Psoas muscle (tissue), 8 donors: Measurements from ENCODE around the gene XKR3. TPM values are rescaled to one million over a fixed set of nuclear protein-coding genes. Genes with fewer than 3 reads are reported as not detected.

Source experiments
- ATAC-seq, 4 donors: fragments of 200-7000 bp; cut with Tn5 transposase; one replicate each; pipeline ENCODE4 v1.9.1; 2020; ENCODE audit warnings: moderate library complexity in 3 of 4, mild to moderate bottlenecking in 2 of 4
- DNase-seq, 2 donors: peaks; one replicate each; pipeline ENCODE4 v3.0.0-alpha.2; 2020
- H3K27ac ChIP-seq: fragments of 200-600 bp; one replicate; pipeline ENCODE4 v1.8.0; 2022
- H3K27me3 ChIP-seq, 3 donors: fragments of 200-600 bp in 1 of 3; one replicate each; pipeline versions ENCODE4 v1.6.1 to v1.8.0; 2013 to 2022; ENCODE audit warnings: low read length in 2 of 3, mild to moderate bottlenecking in 2 of 3, moderate library complexity in 1 of 3; ENCODE audit not compliant: insufficient read depth in 3 of 3
- H3K36me3 ChIP-seq, 2 donors: fragments of 200-600 bp in 1 of 2; one replicate each; pipeline versions ENCODE4 v1.6.1 to v1.8.0; 2013 to 2022; ENCODE audit warnings: low read depth in 1 of 2, mild to moderate bottlenecking in 1 of 2, moderate library complexity in 1 of 2; ENCODE audit not compliant: insufficient read depth in 1 of 2
- H3K4me1 ChIP-seq: fragments of 200-600 bp; one replicate; pipeline ENCODE4 v1.8.0; 2022
- H3K4me3 ChIP-seq: fragments of 200-600 bp; one replicate; pipeline ENCODE4 v1.8.0; 2022; ENCODE audit warnings: mild to moderate bottlenecking
- H3K9me3 ChIP-seq: fragments of 200-600 bp; one replicate; pipeline ENCODE4 v1.8.0; 2022
- CTCF ChIP-seq: fragments of 200-600 bp; IDR thresholded peaks from one replicate; pipeline ENCODE4 v1.8.0; 2022; ENCODE audit warnings: antibody characterized with exemption
- WGBS, 3 donors: extraction: QIAGEN DNeasy Blood & Tissue Kit; methylation state at CpG; one replicate each; pipeline versions ENCODE4 v1.1.6 to v1.1.7; 2013; 5-methylcytosine and 5-hydroxymethylcytosine counted together
- intact Hi-C, 2 donors: fragments of 100-400 bp; cut with DNase I; formaldehyde crosslinking; loops; one replicate each; pipeline versions ENCODE4 v1.11.0 to v1.14.2; 2022
- polyA plus RNA-seq, 3 donors: library from polyadenylated mRNA; stranded (reverse); fragments of 200-250 nt; gene quantifications; one replicate each; pipeline ENCODE4 v1.2.3, GENCODE V29; 2013
- total RNA-seq, 4 donors: library from RNA; stranded (reverse); fragmentation: NEBNext Ultra II Directional in 2 of 4; extraction: Animal tissue kit (Norgen Biotek cat#: 25700) in 2 of 4; gene quantifications; one replicate each; pipeline versions ENCODE4 v1.2.1 to v1.2.4, GENCODE V29; 2021 to 2023
- donor health status: healthy with polysubstance abuse.
- donor health status: DM: no; HTN: no; CAD: no; lungs with moderate emphysema.
- donor health status: Bipolar disorder and iron deficiency.
- donor health status: healthy.
- donor health status: DM: yes; HTN: yes; CAD: no.
- donor health status: DM: no; HTN: no; CAD: no.
- donor health status: DM: no; HTN: no; CAD: no.
- donor health status: DM: yes; HTN: yes; CAD: no.

Gene XKR3
- total and polyA plus RNA-seq, 7 donors: not detected

GRCh38 chr22:16827506-16827905 is 2.3 kb upstream of the XKR3 start:
- Histone ChIP-seq H3K27me3 (no peaks in the 10 kb centered on the region), H3K36me3 (no peaks in the 10 kb centered on the region), H3K27ac (no peak overlapping the region), H3K9me3 (no peaks in the 10 kb centered on the region), H3K4me1 (no peaks in the 10 kb centered on the region), H3K4me3 (no peak overlapping the region)
- 83 to 95% (median 91%) methylated on average over 1 of the region's 1 CpG for WGBS, 3 donors
- DNase-seq (no peak), ATAC-seq (no peak)
- TF ChIP-seq CTCF: no peak
- intact Hi-C loops: no loop called here

GRCh38 chr22:16819249-16819648 is 6.0 kb downstream of the XKR3 start:
- Histone ChIP-seq H3K36me3 (no peaks in the 10 kb centered on the region), H3K9me3 (peaks cover 6% of the 10 kb centered on the region), H3K4me1 (no peaks in the 10 kb centered on the region), H3K4me3 (no peak overlapping the region), H3K27me3 (no peaks in the 10 kb centered on the region), H3K27ac (no peak overlapping the region)
- no peak for DNase-seq
- TF ChIP-seq CTCF: no peak
- no peak for ATAC-seq
- intact Hi-C loops: no loop called here

- WGBS, 3 donors: 69 to 79% (median 71%) methylated on average over 2 of the region's 2 CpGs
- DNase-seq (no peak), ATAC-seq (no peak)
- no peak for TF ChIP-seq CTCF
- no peak overlapping the region for H3K27ac ChIP-seq
- no peak overlapping the region for H3K4me3 ChIP-seq
- H3K4me1 ChIP-seq: no peaks in the 10 kb centered on the region
- H3K27me3 ChIP-seq: no peaks in the 10 kb centered on the region
- intact Hi-C loops: no loop called here
- peaks cover 6% of the 10 kb centered on the region for H3K9me3 ChIP-seq
- H3K36me3 ChIP-seq: no peaks in the 10 kb centered on the region
Measured at GRCh38 chr22:16818538-16818937, 6.7 kb downstream of the XKR3 start.

- no peak for DNase-seq
- Histone ChIP-seq H3K27ac (no peak overlapping the region), H3K36me3 (no peaks in the 10 kb centered on the region), H3K4me3 (no peak overlapping the region), H3K27me3 (no peaks in the 10 kb centered on the region), H3K9me3 (peaks cover 6% of the 10 kb centered on the region), H3K4me1 (no peaks in the 10 kb centered on the region)
- intact Hi-C loops: no loop called here
- no peak for TF ChIP-seq CTCF
- ATAC-seq: no peak
- WGBS, 3 donors: 44 to 62% (median 53%) methylated on average over 1 of the region's 1 CpG
Measured at GRCh38 chr22:16815073-16815472, 10.1 kb downstream of the XKR3 start.

GRCh38 chr22:16810188-16810802 is 14.9 kb downstream of the XKR3 start:
- Histone ChIP-seq H3K27me3 (no peaks in the 10 kb centered on the region), H3K4me3 (no peak overlapping the region), H3K36me3 (no peaks in the 10 kb centered on the region), H3K4me1 (no peaks in the 10 kb centered on the region), H3K27ac (no peak overlapping the region), H3K9me3 (peaks cover 2% of the 10 kb centered on the region)
- TF ChIP-seq CTCF: no peak
- DNase-seq (no peak), ATAC-seq (no peak)
- WGBS, 3 donors: 81 to 84% (median 82%) methylated on average over 4 of the region's 4 CpGs
- intact Hi-C loops: no loop called here
